Suprapubic skin (tissue), 4 donors: ENCODE data around the gene C4BPA. TPM values are rescaled to one million over a fixed set of nuclear protein-coding genes. Genes with fewer than 3 reads are reported as not detected.

Source experiments
- DNase-seq, 2 donors: peaks; one replicate each; pipeline ENCODE4 v3.0.0-alpha.2; 2019; ENCODE audit warnings: low spot score in 2 of 2
- H3K27ac ChIP-seq: fragments of 200-600 bp; sonication (generic); one replicate; pipeline ENCODE4 v1.5.1; 2019
- H3K27me3 ChIP-seq: fragments of 200-600 bp; sonication (generic); one replicate; pipeline ENCODE4 v1.5.1; 2019
- H3K36me3 ChIP-seq: fragments of 200-600 bp; sonication (generic); one replicate; pipeline ENCODE4 v1.5.1; 2019
- H3K4me1 ChIP-seq: fragments of 200-600 bp; sonication (generic); one replicate; pipeline ENCODE4 v1.5.1; 2019
- H3K4me3 ChIP-seq: fragments of 200-600 bp; sonication (generic); one replicate; pipeline ENCODE4 v1.5.1; 2019; ENCODE audit warnings: mild to moderate bottlenecking
- H3K9me3 ChIP-seq: fragments of 200-600 bp; sonication (generic); one replicate; pipeline ENCODE4 v1.5.1; 2019
- CTCF ChIP-seq, 2 donors: fragments of 200-600 bp in 1 of 2; fragments of 450-650 bp in 1 of 2; sonication (generic) in 1 of 2; IDR thresholded peaks; one replicate each; pipeline ENCODE4 v1.5.1; 2016 to 2019; ENCODE audit warnings: antibody characterized with exemption in 2 of 2, mild to moderate bottlenecking in 1 of 2, moderate library complexity in 1 of 2
- EP300 ChIP-seq: sonication (generic); formaldehyde crosslinking; IDR thresholded peaks from one replicate; pipeline ENCODE4 v1.6.1; 2017; ENCODE audit warnings: antibody characterized with exemption
- POLR2A ChIP-seq, 2 donors: fragments of 450-650 bp; IDR thresholded peaks; one replicate each; pipeline ENCODE4 v1.6.1; 2017; ENCODE audit warnings: antibody characterized with exemption in 2 of 2, mild to moderate bottlenecking in 2 of 2, moderate library complexity in 2 of 2
- POLR2AphosphoS5 ChIP-seq, 3 donors: sonication (generic); formaldehyde crosslinking; IDR thresholded peaks; one replicate each; pipeline ENCODE4 v1.6.1; 2017; ENCODE audit warnings: antibody characterized with exemption in 3 of 3
- WGBS: methylation state at CpG from one replicate; pipeline ENCODE4 v1.1.5; 2018; 5-methylcytosine and 5-hydroxymethylcytosine counted together
- total RNA-seq, 4 donors: library from RNA; depleted of rRNA; stranded (reverse); fragments of >200 nt; gene quantifications; one replicate each; pipeline ENCODE4 v1.1.0, GENCODE V29; 2016

Gene C4BPA
- total RNA-seq, 4 donors from 2014 or later, result 3.1 TPM; not detected in 3

DNA sequence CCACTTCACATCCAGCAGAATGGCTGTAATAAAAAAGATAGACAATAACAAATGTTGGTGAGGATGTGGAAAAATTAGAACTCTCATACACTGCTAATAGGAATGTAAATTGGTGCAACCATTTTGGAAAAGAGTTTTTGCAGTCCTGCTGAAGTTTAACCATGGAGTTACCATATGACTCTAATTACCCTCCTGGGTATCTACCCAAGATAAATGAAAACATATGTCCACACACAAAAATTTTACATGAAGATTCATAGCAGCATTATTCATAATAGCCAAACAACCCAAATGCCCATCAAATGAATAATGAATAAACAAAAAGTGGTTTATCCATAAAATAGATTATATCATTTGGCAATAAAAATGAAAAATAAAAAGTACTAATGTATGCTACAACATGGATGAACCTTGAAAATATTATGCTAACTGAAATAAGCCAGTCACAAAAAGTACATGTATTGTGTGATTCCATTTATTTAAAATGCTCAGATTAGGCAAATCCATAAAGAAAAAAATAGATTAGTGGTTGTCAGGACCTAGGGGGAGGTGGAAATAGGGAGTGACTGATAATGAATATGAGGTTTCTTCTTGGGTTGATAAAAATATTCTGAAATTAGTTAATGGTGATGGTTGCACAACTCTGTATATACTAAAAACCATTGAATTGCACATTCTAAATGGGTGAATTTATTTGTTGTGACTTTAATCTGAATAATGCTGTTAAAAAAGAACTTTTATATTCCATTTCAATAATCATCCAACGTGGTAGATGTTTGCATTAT is 26.4 kb downstream of the C4BPA start:
- no peak for DNase-seq
- Histone ChIP-seq H3K36me3 (no peaks in the 10 kb centered on the region), H3K4me3 (no peak overlapping the region), H3K27me3 (no peaks in the 10 kb centered on the region), H3K9me3 (peaks cover 23% of the 10 kb centered on the region), H3K4me1 (no peaks in the 10 kb centered on the region), H3K27ac (no peak overlapping the region)
- no peak for TF ChIP-seq EP300
- TF ChIP-seq POLR2A (IDR thresholded peaks at IDR 0.05), result no peak
- TF ChIP-seq CTCF (IDR thresholded peaks at IDR 0.05), result no peak
- no peak for TF ChIP-seq POLR2AphosphoS5 (IDR thresholded peaks at IDR 0.05)
- WGBS, result 75% methylated on average over 1 of the region's 1 CpG

- 96% methylated on average over 4 of the region's 4 CpGs for WGBS
- Histone ChIP-seq H3K9me3 (peaks cover 23% of the 10 kb centered on the region), H3K4me1 (no peaks in the 10 kb centered on the region), H3K36me3 (no peaks in the 10 kb centered on the region), H3K27me3 (no peaks in the 10 kb centered on the region), H3K4me3 (no peak overlapping the region), H3K27ac (no peak overlapping the region)
- no peak for DNase-seq
- TF ChIP-seq CTCF (IDR thresholded peaks at IDR 0.05) (no peak), EP300 (no peak), POLR2A (IDR thresholded peaks at IDR 0.05) (no peak), POLR2AphosphoS5 (IDR thresholded peaks at IDR 0.05) (no peak)
Observed at GRCh38 chr1:207131163-207131562, 27.1 kb downstream of the C4BPA start.

DNA sequence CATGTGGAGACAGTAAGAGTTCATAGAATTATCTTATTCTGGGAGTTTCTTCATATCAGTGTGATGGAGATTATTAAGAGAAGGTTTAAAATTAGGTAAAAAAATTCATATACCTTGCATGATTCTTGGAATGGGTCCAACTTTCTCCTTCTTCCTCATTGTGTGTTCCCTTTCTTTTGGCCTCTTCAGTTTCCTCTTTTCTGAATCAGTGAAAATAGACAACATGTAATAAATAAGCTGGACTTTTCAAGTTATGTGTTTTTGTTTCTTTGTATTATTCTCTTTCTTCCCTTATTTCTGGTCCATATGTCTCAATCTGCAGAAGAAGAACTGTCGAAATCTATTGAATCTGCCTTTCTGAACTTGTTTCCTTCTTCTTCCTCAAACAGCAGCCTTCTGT is 30.5 kb downstream of the C4BPA start:
- WGBS, result 82% methylated on average over 1 of the region's 1 CpG
- H3K27ac ChIP-seq, result no peak overlapping the region
- TF ChIP-seq POLR2AphosphoS5 (IDR thresholded peaks at IDR 0.05) (no peak), CTCF (IDR thresholded peaks at IDR 0.05) (no peak), EP300 (no peak), POLR2A (IDR thresholded peaks at IDR 0.05) (no peak)

GRCh38 chr1:207139616-207140015 is 35.6 kb downstream of the C4BPA start:
- 89% methylated on average over 1 of the region's 1 CpG for WGBS
- H3K36me3 ChIP-seq, result no peaks in the 10 kb centered on the region
- no peak overlapping the region for H3K4me3 ChIP-seq
- no peaks in the 10 kb centered on the region for H3K9me3 ChIP-seq
- TF ChIP-seq EP300 (no peak), POLR2A (IDR thresholded peaks at IDR 0.05) (no peak), CTCF (IDR thresholded peaks at IDR 0.05) (no peak), POLR2AphosphoS5 (IDR thresholded peaks at IDR 0.05) (no peak)
- no peaks in the 10 kb centered on the region for H3K27me3 ChIP-seq
- no peak for DNase-seq
- no peak overlapping the region for H3K27ac ChIP-seq
- no peaks in the 10 kb centered on the region for H3K4me1 ChIP-seq

More for the DNA sequence above, 30.5 kb downstream of the C4BPA start:
- Histone ChIP-seq H3K27me3 (no peaks in the 10 kb centered on the region), H3K4me3 (no peak overlapping the region), H3K36me3 (no peaks in the 10 kb centered on the region), H3K4me1 (no peaks in the 10 kb centered on the region), H3K9me3 (peaks cover 5% of the 10 kb centered on the region)
- DNase-seq, result no peak

- no peak for DNase-seq
- H3K4me3 ChIP-seq, result no peak overlapping the region
- H3K27me3 ChIP-seq, result no peaks in the 10 kb centered on the region
- H3K9me3 ChIP-seq, result no peaks in the 10 kb centered on the region
- H3K4me1 ChIP-seq, result no peaks in the 10 kb centered on the region
- 50% methylated on average over 1 of the region's 1 CpG for WGBS
- TF ChIP-seq POLR2AphosphoS5 (IDR thresholded peaks at IDR 0.05), result no peak
- TF ChIP-seq EP300, result no peak
- no peak for TF ChIP-seq CTCF (IDR thresholded peaks at IDR 0.05)
- TF ChIP-seq POLR2A (IDR thresholded peaks at IDR 0.05), result no peak
- H3K27ac ChIP-seq, result no peak overlapping the region
- H3K36me3 ChIP-seq, result no peaks in the 10 kb centered on the region
Observed at GRCh38 chr1:207140536-207140935, 36.5 kb downstream of the C4BPA start.
